ENCODE data around the gene TIMM50. TPM values are rescaled to one million over a fixed set of nuclear protein-coding genes. Genes with fewer than 3 reads are reported as not detected.
"Not testable (repeated sequence)": the region's sequence is repeated elsewhere in the genome, so short reads cannot be mapped to it uniquely, and the experiment has no call there.

TIMM50 gene
- total RNA-seq, 1 donor from 2014 or later: 67.6 TPM

DNA sequence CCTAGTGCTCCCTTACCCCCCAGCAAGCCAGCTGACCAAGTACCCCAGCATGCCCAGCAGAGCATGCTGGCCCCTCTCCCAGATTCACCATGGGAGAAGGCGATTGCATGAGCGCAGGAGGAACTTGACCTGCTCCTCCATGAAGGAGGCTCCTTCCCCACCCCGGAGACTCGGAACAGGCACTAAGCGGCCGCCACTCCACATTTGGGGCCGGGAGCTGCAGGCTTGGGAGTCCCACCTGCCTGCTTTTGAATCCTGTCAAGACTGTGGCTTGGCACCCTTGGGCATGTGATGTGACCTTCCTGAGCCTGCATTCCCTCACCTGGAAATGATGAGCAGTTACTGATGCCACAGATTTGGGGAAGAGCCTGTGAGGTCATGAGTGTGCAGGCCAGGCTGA, 12.7 kb upstream of the TIMM50 start:
- intact Hi-C loops (cut with micrococcal nuclease): no loop called here

DNA sequence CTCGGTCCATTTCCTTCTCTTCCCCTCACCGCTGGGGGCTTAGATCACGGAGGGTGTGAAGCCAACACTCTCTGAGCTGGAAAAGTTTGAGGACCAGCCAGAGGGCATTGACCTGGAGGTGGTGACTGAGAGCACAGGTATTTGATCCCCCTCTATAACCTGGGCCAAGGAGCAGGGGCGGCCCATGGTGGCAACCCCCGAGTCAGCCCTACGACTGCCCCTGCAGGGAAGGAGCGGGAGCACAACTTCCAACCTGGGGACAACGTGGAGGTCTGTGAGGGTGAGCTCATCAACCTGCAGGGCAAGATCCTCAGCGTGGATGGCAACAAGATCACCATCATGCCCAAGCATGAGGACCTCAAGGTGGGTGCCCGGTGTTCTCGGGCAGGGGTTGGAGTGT, 11.6 kb upstream of the TIMM50 start:
- intact Hi-C loops (cut with micrococcal nuclease): no loop called here

DNA sequence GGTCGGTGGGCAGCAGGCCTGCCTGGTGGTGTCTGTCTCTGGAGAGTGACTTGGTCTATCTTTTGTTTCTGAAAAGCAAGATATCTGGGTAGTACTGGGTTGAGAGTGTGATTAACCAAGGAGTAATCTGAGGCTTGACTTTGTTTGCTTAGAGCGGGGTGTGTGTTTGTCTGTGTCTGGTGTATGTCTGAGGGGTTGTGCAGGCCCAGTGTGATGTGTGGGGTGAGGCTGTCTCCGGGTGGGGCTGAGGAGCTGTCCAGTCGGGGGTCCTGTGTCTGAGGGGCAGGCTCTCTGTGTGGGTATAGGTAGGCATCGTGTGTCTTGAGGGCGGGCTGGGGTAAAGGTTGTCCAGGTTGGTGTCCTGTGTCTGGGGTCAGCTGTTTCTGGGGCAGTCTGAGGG, 11.1 kb upstream of the TIMM50 start:
- intact Hi-C loops (cut with micrococcal nuclease): no loop called here

DNA sequence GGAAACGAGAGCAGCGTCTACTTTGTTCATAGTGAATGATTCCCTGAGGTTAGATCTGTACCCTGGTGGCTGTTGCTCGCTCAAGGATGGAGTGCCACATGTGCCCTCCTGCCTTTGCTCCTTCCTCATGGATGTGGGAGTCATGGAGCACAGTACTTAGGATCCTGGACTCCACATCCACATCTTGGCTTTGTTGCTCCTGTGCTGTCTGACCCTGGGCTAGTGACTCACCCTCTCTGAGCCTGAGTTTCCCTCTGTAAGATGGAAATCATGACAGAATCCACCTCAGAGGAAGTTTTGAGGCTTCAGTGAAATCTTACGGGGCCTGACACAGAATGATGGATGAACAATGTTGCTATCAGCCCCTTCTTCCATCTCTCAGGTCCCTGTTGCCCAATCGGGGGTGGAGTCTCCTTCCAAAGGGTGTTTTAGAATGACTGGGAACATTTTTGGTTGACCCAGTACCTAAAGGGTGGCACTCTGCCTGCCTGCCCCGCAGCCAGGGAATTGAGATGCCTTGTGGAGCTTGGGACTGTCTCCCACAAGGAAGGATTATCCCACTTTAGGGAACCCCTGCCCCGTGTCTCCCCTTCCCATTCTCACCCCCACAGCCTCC, 9.8 kb upstream of the TIMM50 start:
- intact Hi-C loops (cut with micrococcal nuclease): no loop called here

GRCh38 chr19:39471756-39472536, 8.7 kb upstream of the TIMM50 start:
- intact Hi-C loops (cut with micrococcal nuclease): no loop called here

- intact Hi-C loops (cut with micrococcal nuclease): no loop called here
Observed at GRCh38 chr19:39472746-39473442, 7.7 kb upstream of the TIMM50 start.

DNA sequence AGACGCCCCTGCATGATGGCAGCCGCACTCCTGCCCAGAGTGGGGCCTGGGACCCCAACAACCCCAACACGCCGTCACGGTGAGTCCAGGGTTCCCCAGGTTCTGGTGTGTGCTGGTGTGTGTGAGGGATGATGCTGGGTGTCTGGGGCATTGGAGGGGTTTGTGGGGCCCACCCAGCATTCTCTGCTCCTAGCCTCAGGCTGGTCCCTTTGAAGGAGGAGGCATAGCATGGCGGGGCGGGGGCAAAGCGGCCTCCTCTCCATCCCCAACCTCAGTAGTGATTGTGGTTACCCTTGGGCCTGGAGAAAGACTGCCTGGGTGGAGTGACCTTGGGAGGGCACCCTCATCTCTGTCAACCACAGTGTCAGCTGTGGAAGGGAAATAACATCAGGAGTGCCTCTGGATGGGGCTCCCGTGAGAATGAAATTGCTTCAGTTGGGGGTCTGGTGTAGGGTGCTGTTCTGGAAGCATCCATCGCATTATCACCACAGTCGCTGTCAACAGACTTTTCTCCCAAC, 7.1 kb upstream of the TIMM50 start:
- intact Hi-C loops (cut with micrococcal nuclease): no loop called here

- intact Hi-C loops (cut with micrococcal nuclease): loop anchor here (1.0 kb wide), 3 partner anchors 29 to 198 kb away; partner anchors contain the start of genes EID2B and SUPT5H
Observed at GRCh38 chr19:39474139-39474620, 6.5 kb upstream of the TIMM50 start.

DNA sequence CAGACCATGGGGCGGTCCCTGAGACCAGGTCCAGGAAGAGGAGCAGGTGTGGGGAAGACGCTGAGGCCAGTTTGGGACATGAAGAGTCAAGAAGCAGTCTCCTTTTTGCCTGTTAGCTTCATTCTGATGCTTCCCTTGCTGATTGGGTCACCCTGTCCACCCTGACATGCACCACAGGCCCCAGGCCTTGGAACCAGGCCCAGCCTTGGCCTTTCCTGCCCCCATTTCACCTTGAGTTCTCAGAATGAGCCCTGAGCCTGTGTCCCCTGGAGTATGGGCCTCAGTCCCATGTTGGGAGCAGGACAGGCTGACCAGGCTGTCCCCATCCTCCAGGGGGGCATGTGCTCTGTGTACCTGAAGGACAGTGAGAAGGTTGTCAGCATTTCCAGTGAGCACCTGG, 4.9 kb upstream of the TIMM50 start:
- intact Hi-C loops (cut with micrococcal nuclease): no loop called here

GRCh38 chr19:39479319-39479801, 1.3 kb upstream of the TIMM50 start:
- intact Hi-C loops (cut with micrococcal nuclease): not testable (repeated sequence)

DNA sequence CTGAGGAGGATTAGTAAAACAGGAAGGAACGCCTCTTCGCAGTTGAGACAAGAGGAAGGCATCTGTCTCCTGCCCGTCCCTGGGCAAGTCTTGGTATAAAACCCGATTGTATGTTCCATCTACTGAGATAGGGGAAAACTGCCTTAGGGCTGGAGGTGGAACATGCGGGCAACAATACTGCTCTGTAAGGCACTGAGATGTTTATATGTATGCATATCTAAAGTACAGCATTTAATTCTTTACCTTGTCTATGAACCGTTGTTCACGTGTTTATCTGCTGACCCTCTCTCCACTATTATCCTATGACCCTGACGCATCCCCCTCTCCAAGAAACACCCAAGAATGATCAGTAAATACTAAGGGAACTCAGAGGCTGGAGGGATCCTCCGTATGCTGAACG, 722 bp upstream of the TIMM50 start:
- intact Hi-C loops (cut with micrococcal nuclease): loop anchor here (1.0 to 2.0 kb wide), 8 partner anchors 21 to 354 kb away; partner anchors contain the start of genes DYRK1B, EID2, EID2B and MED29

DNA sequence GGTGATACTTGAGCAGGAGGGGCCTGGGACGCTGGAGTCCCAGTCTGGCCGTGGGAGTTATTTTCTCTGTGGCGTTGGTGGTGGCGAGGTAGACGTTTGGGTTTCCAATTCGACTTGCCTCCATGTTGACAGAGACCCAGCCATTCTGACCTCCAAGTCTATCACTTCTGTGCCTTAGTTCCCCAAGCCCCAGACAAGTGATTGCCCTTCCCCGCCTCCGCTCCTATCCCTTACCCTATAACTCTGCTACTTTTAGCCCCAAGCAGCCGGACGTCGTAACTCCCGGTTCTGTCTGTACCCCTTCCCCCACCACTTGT, 549 bp downstream of the TIMM50 start:
- intact Hi-C loops (cut with micrococcal nuclease): loop anchor here (2.0 kb wide), 3 partner anchors 20 to 90 kb away; partner anchors contain the start of genes MED29, PAF1 and PLEKHG2

DNA sequence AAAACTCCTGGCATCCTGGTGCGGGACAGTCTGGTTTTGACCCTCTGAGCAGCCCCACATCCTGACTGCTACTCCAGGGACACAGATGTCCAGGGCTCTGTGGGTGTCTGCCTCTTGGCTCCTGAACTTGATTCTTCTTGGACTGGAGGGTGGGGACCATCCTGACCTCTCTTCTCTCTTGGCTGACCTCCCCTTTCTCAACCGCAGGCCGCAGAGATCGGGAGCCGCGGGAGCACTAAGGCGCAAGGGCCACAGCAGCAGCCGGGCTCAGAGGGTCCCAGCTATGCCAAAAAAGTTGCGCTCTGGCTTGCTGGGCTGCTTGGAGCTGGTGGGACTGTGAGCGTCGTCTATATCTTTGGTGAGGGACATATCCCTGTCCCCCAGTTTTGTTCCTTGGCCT, 1.0 kb downstream of the TIMM50 start:
- intact Hi-C loops (cut with micrococcal nuclease): loop anchor here (2.0 kb wide), 3 partner anchors 19 to 91 kb away; partner anchors contain the start of genes MED29, PAF1 and PLEKHG2

DNA sequence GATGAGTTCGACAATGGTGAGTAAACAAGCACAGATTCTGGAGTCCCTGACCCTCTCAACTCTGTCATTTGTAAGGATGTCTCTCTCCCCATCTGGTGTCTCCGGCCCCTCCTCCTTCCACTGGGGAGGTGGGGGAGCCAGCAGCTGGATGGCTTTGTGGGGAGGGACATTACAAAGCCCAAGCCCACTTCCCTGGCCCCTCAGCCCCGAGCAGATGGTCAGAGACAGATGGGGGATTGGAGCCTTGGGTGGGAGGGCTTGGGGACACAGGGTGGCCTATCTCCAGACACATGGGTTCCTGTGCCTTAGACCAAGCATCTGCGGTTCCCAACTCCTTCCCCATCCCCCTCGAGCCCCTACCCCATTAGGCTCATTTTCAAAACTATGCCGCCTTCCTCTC, 2.5 kb downstream of the TIMM50 start:
- intact Hi-C loops (cut with micrococcal nuclease): no loop called here

GRCh38 chr19:39489756-39490155, 9.1 kb downstream of the TIMM50 start:
- intact Hi-C loops (cut with micrococcal nuclease): no loop called here

DNA sequence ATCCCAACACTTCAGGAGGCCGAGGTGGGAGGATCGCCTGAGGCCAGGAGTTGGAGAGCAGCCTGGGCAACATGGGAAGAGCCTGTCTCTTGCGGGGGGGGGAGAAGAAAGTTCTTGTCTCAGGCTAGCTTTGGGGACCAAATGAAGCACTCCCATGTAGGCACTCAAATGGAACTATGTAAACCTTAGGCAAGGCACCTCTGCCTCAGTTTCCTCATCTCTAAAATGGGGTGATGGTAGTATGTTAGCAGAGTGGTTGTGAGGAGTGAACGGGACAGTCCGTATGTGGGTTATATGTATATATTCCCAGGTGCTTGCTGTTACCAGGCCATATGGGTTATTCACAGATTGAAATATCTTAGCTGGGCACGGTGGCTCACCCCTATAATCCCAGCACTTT, 11.6 kb downstream of the TIMM50 start:
- intact Hi-C loops (cut with micrococcal nuclease): no loop called here

- intact Hi-C loops (cut with micrococcal nuclease): no loop called here
Observed at GRCh38 chr19:39492788-39493187, 12.2 kb downstream of the TIMM50 start.

DNA sequence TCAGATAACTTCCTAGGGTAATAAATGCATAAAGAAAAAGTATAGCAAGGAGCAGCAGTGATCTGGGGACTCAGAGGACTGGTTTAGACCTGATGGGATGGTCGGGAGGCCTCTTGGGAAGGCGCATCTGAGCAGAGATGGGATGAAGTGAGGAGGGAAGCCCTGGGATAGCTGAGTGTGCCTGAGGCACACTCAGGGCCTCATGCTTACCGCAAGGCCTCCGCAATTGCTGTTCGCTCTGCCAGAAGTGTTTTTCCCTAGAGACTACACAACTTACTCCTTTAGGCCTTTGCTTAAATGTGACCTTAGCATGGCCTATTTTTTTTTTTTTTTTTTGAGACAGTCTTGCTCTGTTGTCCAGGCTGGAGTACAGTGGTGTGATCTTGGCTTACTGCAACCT, 14.0 kb downstream of the TIMM50 start:
- intact Hi-C loops (cut with micrococcal nuclease): no loop called here

GRCh38 chr19:39496063-39496462, 15.4 kb downstream of the TIMM50 start:
- intact Hi-C loops (cut with micrococcal nuclease): no loop called here

- intact Hi-C loops (cut with micrococcal nuclease): no loop called here
Observed at GRCh38 chr19:39497701-39497995, 17.0 kb downstream of the TIMM50 start.

DNA sequence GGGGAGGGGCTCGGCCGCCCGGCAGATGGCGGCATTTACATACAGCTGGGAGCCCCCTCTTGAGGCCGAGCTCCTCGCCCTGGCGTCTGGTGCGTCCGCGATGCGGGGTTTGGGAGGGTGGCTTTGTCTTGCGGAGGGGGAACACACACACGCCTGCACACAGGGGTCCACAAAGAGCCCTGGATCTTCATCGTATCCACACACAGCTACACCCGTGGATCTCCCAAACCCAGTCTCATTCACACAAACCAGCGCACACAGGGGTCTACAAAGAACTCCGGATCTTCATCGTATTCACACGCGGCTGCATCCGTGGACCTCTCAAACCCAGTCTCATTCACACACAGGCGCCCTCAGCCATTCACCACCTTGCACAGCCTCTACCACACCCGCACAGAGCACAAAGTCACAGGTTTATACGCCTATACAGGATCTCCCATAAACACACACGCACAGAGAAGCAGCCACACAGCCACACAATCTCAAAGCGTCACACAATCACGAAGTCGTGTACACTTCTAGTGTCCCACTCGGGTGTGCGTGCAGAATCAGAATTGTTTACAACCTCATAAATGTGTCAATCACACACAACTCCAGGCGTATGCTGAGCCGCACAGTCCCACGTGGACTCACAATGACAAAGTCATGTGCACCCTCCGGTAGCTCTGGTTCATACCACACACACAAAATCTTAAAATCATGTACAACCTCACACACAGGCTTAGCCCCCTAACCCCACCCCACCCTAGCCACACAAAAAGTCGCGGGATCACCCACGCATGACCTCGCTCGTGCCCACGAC, 17.6 kb downstream of the TIMM50 start:
- intact Hi-C loops (cut with micrococcal nuclease): no loop called here
